ENCODE results near the gene CCDC134.

The CCDC134 gene

DNA sequence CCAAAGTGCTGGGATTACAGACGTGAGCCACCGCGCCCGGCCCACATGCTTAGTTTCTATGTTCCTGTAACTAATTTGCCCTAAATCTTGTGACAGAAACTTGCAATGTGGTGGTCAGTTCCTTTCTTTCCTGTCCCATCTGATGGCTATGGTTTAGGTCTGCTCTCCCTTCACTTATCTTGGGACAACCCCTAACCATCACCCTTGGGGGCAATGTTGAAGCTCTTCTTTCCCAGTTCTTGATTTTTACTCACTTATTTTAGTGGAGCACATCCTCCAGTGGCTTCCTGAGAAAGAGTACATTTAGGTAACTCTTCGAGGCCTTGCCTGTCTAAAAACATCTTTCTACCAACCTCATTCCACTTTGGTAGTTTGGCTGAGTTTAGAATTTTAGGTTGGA, 39.7 kb downstream of the CCDC134 start:
- H3K27me3 ChIP-seq: no peaks in the 10 kb centered on the region
- 0 out of 22 replicates have a peak overlapping the region, but pooled peaks of 1 of the 11 experiments have one; percentile 2 for H3K9ac ChIP-seq
- peaks cover 62 to 100% (median 93%) of the 10 kb centered on the region in 11 experiments; a peak in 20 of 22 replicates for H4K20me1 ChIP-seq
- no peak overlapping the region for H3K4me3 ChIP-seq
- H3K4me2 ChIP-seq: no peak overlapping the region; a peak in 1 of 22 replicates
- peaks cover 15 to 67% (median 49%) of the 10 kb centered on the region in 10 experiments for H3K4me1 ChIP-seq
- H3K9me3 ChIP-seq (replicated peaks in 1 of 11): no peaks in the 10 kb centered on the region
- no peak for TF ChIP-seq Cebpa-rat (IDR thresholded peaks at IDR 0.05)
- H3K27ac ChIP-seq: no peak overlapping the region
- peaks cover 33 to 96% (median 75%) of the 10 kb centered on the region in 11 experiments for H3K36me3 ChIP-seq

DNA sequence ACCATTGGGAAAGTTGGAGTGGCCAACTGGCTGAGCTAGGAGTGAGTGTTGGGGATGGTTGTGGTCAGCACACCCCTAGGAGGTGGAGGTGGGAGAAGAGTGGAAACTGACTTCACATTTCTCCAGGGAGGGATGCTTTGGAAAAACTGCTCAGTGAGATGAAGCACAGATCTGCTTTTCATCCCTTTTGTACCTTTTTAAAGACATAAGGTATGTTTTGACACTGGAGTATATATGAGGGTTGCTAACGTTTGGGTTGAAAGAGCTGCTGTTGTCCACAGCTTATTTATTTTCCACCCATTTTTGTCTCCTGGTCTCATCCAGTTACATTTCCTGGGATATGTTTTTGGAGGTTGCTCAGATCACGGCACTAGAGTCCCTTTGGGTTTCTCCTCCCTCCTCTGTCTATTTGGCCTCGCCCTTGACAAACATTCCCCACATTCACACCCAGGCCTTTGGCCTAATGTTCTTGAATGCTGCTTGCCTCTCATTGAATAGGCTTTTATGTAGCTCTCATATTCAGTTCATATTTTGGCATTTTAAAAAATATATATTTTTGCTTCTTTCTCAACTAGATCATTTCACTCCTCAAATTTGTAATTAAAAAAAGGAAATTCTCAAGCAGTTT, 40.7 kb downstream of the CCDC134 start:
- Histone ChIP-seq H3K9me3 (replicated peaks in 1 of 11) (no peaks in the 10 kb centered on the region), H3K4me3 (no peak overlapping the region), H4K20me1 (peaks cover 68 to 100% (median 94%) of the 10 kb centered on the region in 11 experiments; a peak in 21 of 22 replicates), H3K27me3 (no peaks in the 10 kb centered on the region), H3K4me1 (peaks cover 25 to 67% (median 49%) of the 10 kb centered on the region in 10 experiments), H3K36me3 (peaks cover 30 to 89% (median 66%) of the 10 kb centered on the region in 11 experiments), H3K4me2 (no peak overlapping the region), H3K27ac (no peak overlapping the region), H3K9ac (no peak overlapping the region)
- no peak for TF ChIP-seq Cebpa-rat (IDR thresholded peaks at IDR 0.05)

DNA sequence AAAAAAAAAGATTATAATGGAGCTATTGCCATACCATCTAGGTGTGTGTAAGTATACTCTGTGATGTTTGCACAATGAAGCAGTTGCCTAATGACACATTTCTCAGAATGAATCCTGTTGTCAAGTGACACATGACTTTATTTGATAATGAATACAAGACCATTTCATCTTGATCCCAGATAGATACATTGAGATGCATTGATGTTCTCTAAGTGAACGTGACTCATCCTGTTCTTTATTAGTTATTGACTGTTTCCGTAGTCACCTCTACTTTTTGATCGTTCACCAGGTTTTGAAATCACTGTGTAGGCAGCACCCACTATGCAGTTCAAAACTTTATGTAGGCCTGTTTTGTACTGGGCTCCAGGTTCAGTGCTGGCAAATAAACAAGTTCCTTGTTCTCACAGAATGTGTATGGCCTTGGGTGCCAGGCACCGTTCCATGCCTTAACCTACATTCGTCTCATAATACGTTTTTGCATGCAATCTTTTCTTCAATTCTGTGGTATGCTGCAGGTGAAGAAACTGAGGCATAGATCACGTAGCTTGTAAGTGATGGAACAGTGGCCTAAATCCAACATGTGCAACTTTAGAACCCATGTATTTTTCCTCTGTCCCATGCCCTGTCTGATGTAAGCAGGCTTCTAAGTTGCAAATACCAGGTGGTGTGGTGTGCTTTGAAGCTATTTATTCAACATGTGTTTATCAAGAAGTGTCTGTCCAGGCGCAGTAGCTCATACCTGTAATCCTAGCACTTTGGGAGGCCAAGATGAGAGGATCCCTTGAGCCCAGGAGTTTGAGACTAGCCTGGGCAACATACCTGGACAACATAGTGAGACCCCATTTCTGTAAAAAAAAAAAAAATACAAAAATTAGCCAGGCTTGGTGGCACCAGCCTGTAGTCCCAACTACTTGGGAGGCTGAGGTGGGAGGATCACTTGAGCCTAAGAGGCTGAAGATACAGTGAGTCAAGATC, 42.8 kb downstream of the CCDC134 start:
- TF ChIP-seq Cebpa-rat (IDR thresholded peaks at IDR 0.05): no peak
- Histone ChIP-seq H3K4me2 (peak overlapping the region in 2 of 11 experiments; percentile 0 to 6; a peak in 2 of 22 replicates), H3K4me1 (peaks cover 39 to 79% (median 60%) of the 10 kb centered on the region in 10 experiments), H3K9ac (no peak overlapping the region), H3K36me3 (peaks cover 22 to 87% (median 56%) of the 10 kb centered on the region in 11 experiments), H4K20me1 (peaks cover 80 to 100% (median 100%) of the 10 kb centered on the region in 11 experiments; a peak in 21 of 22 replicates), H3K4me3 (no peak overlapping the region), H3K27me3 (no peaks in the 10 kb centered on the region), H3K27ac (no peak overlapping the region), H3K9me3 (replicated peaks in 1 of 11) (no peaks in the 10 kb centered on the region)

DNA sequence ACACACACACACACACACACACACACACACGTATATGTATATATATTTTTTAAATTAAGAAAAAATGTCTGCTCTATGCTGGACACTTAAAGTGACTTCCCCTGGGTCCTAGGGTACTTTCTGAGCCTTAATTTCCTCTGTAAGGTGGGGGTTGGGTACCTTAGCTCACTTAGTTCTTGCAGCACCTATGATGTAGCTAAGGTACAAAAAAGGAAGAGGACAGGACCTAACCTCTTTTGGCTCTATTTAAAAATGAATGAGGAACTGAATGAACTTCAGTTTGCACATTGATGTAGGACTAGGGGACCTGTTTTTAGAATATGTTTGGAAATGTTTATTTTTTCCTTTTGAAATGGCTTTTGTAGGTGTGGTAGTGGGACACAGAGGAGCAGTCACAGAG, 43.6 kb downstream of the CCDC134 start:
- H3K9ac ChIP-seq: no peak overlapping the region
- H3K4me1 ChIP-seq: peaks cover 40 to 79% (median 60%) of the 10 kb centered on the region in 10 experiments
- H3K4me3 ChIP-seq: no peak overlapping the region
- H3K27ac ChIP-seq: no peak overlapping the region
- no peak for TF ChIP-seq Cebpa-rat (IDR thresholded peaks at IDR 0.05)
- peak overlapping the region in 4 of 11 experiments; percentile 6 to 35 (median 15); a peak in 2 of 22 replicates for H3K4me2 ChIP-seq
- H3K27me3 ChIP-seq: no peaks in the 10 kb centered on the region
- H3K9me3 ChIP-seq (replicated peaks in 1 of 11): no peaks in the 10 kb centered on the region
- H3K36me3 ChIP-seq: peaks cover 22 to 87% (median 50%) of the 10 kb centered on the region in 11 experiments
- peaks cover 73 to 100% (median 100%) of the 10 kb centered on the region in 11 experiments; a peak in 21 of 22 replicates for H4K20me1 ChIP-seq

DNA sequence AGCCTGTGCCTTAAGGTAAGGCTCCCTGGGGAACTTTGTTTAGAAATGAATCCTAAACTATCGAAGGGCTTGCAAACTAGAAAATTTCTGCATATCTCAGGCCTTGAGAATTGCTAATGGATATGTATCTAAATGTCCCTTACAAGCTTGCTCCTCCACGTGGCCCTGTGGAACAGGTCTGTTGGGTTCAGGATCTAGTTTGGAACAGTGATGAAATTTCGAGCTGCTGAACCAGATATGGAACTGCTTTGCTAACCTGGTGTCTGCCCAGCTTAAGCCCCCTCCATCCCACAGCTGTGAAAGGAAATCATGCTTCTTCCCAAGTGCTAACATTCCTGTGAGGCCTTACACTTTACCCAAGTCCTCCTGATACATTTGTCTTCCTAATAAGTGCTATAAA, 44.0 kb downstream of the CCDC134 start:
- Histone ChIP-seq H3K4me2 (peak overlapping the region in 6 of 11 experiments; percentile 6 to 47 (median 15); a peak in 4 of 22 replicates), H3K27ac (no peak overlapping the region), H3K9me3 (replicated peaks in 1 of 11) (no peaks in the 10 kb centered on the region), H4K20me1 (peaks cover 69 to 100% (median 100%) of the 10 kb centered on the region in 11 experiments; a peak in 21 of 22 replicates), H3K36me3 (peaks cover 22 to 86% (median 45%) of the 10 kb centered on the region in 11 experiments), H3K9ac (no peak overlapping the region; a peak in 1 of 22 replicates), H3K4me1 (peaks cover 43 to 83% (median 58%) of the 10 kb centered on the region in 10 experiments), H3K27me3 (no peaks in the 10 kb centered on the region), H3K4me3 (no peak overlapping the region)
- no peak for TF ChIP-seq Cebpa-rat (IDR thresholded peaks at IDR 0.05)

DNA sequence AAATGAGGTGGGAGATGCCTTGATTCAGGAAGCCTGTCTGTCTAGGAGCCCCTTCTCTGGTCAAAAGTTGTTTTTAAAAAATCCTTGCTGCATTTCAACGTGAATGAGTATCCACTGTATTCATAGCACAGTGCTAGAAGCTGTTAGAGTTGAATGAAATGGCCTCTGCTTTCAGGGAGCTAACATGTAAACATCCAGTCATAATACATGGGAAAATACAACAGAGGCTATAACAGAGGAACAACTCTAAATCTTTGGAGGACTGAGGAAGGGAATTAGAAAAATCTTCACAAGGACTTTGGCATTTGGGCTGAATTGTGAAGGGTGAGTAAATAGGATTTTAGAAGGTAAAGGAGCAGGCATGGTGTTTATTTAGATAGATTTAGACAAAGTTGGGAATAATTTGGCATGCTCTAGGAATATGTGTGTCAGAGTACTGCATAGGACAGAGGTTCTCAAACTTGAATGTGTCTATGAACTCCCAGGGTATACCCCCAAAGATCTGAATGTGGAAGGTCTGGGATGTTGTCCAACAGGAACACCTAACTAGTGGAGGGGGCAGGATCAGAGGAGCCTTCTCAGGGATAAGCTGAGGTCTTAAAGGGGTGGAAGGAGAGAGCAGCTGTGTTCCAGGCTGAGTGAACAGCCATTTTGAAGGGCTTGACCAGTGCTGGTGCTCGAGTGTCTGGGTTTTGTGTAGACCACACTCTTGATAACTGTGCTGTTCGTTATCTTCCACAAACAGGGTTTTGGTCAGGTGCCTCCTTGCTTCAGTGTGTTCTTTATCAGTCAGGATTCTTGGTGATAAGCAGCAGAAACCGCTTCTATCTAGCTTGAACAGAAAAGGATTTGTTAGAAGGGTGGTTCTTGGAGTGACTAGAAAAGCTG, 45.1 kb downstream of the CCDC134 start:
- no peaks in the 10 kb centered on the region for H3K27me3 ChIP-seq
- H3K36me3 ChIP-seq: peaks cover 20 to 85% (median 37%) of the 10 kb centered on the region in 11 experiments
- H3K9ac ChIP-seq: peak overlapping the region in 1 of 11 experiments; percentile 2; a peak in 1 of 22 replicates
- H3K4me2 ChIP-seq: peak overlapping the region; percentile 17 to 66 (median 36); a peak in 20 of 22 replicates
- no peaks in the 10 kb centered on the region for H3K9me3 ChIP-seq (replicated peaks in 1 of 11)
- no peak for TF ChIP-seq Cebpa-rat (IDR thresholded peaks at IDR 0.05)
- peaks cover 66 to 100% (median 100%) of the 10 kb centered on the region in 11 experiments; a peak in 21 of 22 replicates for H4K20me1 ChIP-seq
- peaks cover 43 to 75% (median 52%) of the 10 kb centered on the region in 10 experiments for H3K4me1 ChIP-seq
- no peak overlapping the region for H3K4me3 ChIP-seq
- peak overlapping the region in 4 of 11 experiments; percentile 2 to 68 (median 18); a peak in 5 of 22 replicates for H3K27ac ChIP-seq

DNA sequence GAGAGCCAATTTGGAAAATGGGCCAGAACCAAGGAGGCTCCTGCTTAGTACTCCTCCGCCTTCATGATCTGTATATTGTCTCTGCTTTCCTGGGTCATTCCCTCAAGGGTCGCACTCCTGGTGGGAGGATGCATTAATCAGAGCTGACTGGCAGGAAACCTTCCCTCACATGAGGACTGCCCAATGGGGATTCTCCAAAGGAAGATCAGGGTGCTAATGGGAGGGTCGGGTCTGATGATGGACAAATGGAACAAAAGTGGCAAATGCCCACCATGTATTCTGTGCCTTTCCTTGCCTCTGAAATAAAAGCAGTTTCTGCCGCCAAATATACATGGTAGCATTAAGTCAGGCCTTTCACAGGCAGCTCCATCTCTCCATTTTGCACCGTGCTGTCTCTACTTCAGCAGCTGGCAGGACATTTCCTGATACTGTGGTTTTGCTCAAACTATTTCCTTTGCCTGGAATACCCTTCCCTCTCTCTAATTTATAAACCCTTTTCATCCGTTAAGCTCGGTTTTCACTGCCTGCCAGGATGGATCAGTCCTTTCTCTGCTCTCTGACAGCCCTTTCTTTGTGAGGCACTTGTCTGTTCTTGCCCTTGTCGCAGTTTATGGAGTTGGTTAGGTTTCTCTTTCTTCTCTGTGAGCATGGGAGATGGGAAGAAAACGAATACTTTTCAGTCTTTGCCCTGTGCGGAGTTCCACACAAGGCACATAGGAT, 45.9 kb downstream of the CCDC134 start:
- Histone ChIP-seq H3K27ac (peak overlapping the region in 5 of 11 experiments; percentile 2 to 68 (median 18); a peak in 4 of 22 replicates), H3K9me3 (replicated peaks in 1 of 11) (no peaks in the 10 kb centered on the region), H3K4me3 (no peak overlapping the region), H4K20me1 (peaks cover 62 to 100% (median 98%) of the 10 kb centered on the region in 11 experiments; a peak in 21 of 22 replicates), H3K36me3 (peaks cover 16 to 85% (median 35%) of the 10 kb centered on the region in 11 experiments; a peak in 21 of 22 replicates), H3K27me3 (no peaks in the 10 kb centered on the region), H3K4me2 (peak overlapping the region; percentile 17 to 66 (median 36); a peak in 21 of 22 replicates), H3K4me1 (peaks cover 43 to 69% (median 52%) of the 10 kb centered on the region in 10 experiments), H3K9ac (peak overlapping the region in 2 of 11 experiments; percentile 19 to 28; a peak in 2 of 22 replicates)
- TF ChIP-seq Cebpa-rat (IDR thresholded peaks at IDR 0.05): no peak

All from BLaER1 treated with 17β-estradiol and CSF1 and Interleukin-3, amounts not matched to agents 10 nM and 100 nM (cell line).